GM12865 (cell line): ENCODE results near the gene PLD6.

Source experiments
- DNase-seq: peaks from one replicate; pipeline ENCODE4 v3.0.0; 2010; ENCODE audit warnings: low read depth
- H3K4me3 ChIP-seq: 2 replicates; pipeline ENCODE4 v1.5.1; 2011; ENCODE audit warnings: mild to moderate bottlenecking, low read depth, low read length, control low read depth
- CTCF ChIP-seq: IDR thresholded peaks from 2 replicates; pipeline ENCODE4 v1.5.1; 2011; ENCODE audit warnings: low read length, control low read depth, low read depth, inconsistent platforms; ENCODE audit not compliant: insufficient read depth; ENCODE audit errors: missing control alignments

Gene PLD6

GRCh38 chr17:17182598-17183136 is 23.5 kb downstream of the PLD6 start:
- no peak for DNase-seq
- no peak overlapping the region for H3K4me3 ChIP-seq
- TF ChIP-seq CTCF = no peak

DNA sequence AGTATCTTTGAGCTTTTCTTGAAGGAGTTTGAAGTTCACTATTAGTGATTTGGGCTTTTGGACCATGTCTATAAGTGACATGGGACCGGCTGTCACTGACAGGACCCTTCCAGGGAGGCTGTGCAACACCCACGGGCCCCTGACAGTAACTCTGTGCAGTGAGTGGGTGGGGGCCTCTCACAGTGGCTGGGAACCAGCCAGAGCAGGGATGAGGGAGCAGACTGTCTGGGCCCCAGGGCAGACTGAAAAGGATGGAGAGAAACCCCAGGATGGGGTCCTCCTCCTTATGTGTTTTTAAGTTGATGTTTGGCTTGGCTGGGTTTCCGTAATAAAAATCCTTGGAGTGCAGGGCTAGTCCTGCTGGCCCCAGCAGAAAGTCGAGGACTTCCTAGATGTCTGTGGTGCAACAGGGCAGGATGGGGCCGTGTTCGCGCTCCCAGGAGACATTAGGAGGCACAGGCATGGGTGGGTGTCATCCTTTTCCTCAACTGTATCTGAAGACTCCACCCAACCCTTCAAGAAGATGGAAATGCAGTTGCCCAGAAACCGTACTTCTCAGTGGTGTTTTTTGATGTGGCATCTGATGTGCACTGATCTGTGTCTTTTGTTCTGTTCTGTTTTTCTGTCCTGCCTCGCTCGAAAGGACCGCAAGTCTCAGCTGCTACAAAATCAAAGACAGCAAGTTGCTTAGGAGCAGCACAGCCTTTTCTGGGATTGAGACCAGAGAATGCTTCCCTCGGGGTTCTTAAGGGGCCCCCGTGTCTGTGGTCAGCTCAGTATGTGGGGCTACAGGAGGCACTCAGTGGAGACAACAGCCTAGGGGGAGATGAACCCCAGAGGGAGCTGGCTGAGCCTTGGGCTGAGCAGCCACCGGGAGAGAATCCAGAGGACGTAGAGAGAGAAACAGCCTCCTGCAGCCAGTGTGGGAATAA is 24.2 kb downstream of the PLD6 start:
- no peak overlapping the region for H3K4me3 ChIP-seq
- DNase-seq = peak; percentile 80
- TF ChIP-seq CTCF = no peak

- TF ChIP-seq CTCF = no peak
- no peak overlapping the region for H3K4me3 ChIP-seq
- no peak for DNase-seq
Observed at GRCh38 chr17:17180741-17181525, 25.2 kb downstream of the PLD6 start.

GRCh38 chr17:17180141-17180603 is 26.0 kb downstream of the PLD6 start:
- TF ChIP-seq CTCF = no peak
- DNase-seq = no peak
- H3K4me3 ChIP-seq = no peak overlapping the region

DNA sequence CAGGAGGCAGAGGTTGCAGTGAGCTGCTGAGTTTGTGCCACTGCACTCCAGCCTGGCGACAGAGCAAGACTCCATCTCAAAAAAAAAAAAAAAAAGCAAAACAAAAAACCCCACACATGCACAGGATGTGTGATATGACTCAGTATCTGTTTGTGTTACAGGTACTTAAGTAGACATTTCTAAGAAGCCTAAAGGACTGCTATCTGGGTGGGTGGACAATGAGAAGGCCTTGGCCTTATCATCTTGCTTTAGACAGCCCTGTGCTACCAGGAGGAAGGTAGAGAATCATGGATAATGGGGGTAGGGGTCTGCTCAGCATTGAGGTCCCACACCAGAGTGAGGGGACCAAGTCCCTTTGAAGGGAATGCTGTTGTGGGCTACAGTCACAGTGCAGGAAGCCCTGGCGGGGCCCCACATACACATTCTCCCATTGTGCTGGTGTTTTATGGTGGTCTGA is 26.7 kb downstream of the PLD6 start:
- TF ChIP-seq CTCF = no peak
- H3K4me3 ChIP-seq = peak overlapping the region; percentile 7; the same call in 1 of the 2 replicates
- DNase-seq = peak; percentile 80

DNA sequence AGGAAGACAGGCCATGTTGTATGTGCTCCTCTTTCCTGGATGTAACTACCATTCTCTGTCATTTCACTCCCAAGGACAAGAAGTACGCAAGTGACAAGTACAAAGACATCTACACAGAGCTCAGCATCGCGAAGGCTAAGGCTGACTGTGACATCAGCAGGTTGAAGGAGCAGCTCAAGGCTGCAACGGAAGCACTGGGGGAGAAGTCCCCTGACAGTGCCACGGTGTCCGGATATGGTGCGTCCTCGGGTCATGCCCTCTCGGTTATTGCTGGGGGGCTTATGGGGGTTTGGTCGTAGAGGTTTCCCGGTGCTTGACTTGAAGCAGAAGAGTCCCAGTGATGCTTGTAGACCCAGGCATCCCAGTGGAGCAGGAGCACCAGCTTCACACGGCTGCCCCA is 29.0 kb downstream of the PLD6 start:
- no peak overlapping the region for H3K4me3 ChIP-seq
- no peak for TF ChIP-seq CTCF
- no peak for DNase-seq
